ENCODE measurements around the gene CCDC6. TPM values are rescaled to one million over a fixed set of nuclear protein-coding genes. Genes with fewer than 3 reads are reported as not detected.
"Not testable (repeated sequence)": the region's sequence is repeated elsewhere in the genome, so short reads cannot be mapped to it uniquely, and the experiment has no call there.

The CCDC6 gene
- total RNA-seq, 1 experiment from 2014 or later = 50.9 TPM

GRCh38 chr10:59792812-59793211, 113.5 kb downstream of the CCDC6 start:
- H3K79me2 ChIP-seq (ENCODE audit: low read length) = peaks cover 6% of the 10 kb centered on the region; the same call in 1 of the 2 replicates

GRCh38 chr10:59791601-59792000, 114.8 kb downstream of the CCDC6 start:
- H4K20me1 ChIP-seq (ENCODE audit: insufficient read depth, low read depth, low read length) = no peaks in the 10 kb centered on the region
- no peak overlapping the region for H2AFZ ChIP-seq (ENCODE audit: low read length)
- no peak overlapping the region for H3K27ac ChIP-seq (ENCODE audit: low read length)
- no peak overlapping the region for H3K4me2 ChIP-seq (ENCODE audit: low read depth, low read length, poor library complexity, severe bottlenecking)
- DNase-seq = no peak
- no peaks in the 10 kb centered on the region for H3K9me2 ChIP-seq (replicated peaks; ENCODE audit: insufficient read depth, low read length)
- H3K36me3 ChIP-seq (ENCODE audit: insufficient read depth, low read length) = peaks cover 38% of the 10 kb centered on the region
- no peaks in the 10 kb centered on the region for H3K4me1 ChIP-seq (ENCODE audit: low read length)
- peaks cover 3% of the 10 kb centered on the region; the same call in 1 of the 2 replicates for H3K79me2 ChIP-seq (ENCODE audit: low read length)
- no peak overlapping the region for H3K4me3 ChIP-seq (ENCODE audit: low read length)
- no peaks in the 10 kb centered on the region for H3K9me3 ChIP-seq (ENCODE audit: low read length)
- no peaks in the 10 kb centered on the region for H3K27me3 ChIP-seq (ENCODE audit: low read length)
- H3K9ac ChIP-seq (ENCODE audit: low read length) = no peak overlapping the region

More at GRCh38 chr10:59792812-59793211, 113.5 kb downstream of the CCDC6 start:
- Histone ChIP-seq H3K9me3 (ENCODE audit: low read length) (no peaks in the 10 kb centered on the region), H3K27ac (ENCODE audit: low read length) (no peak overlapping the region), H3K4me2 (ENCODE audit: low read depth, low read length, poor library complexity, severe bottlenecking) (no peak overlapping the region), H3K9me2 (replicated peaks; ENCODE audit: insufficient read depth, low read length) (no peaks in the 10 kb centered on the region), H3K27me3 (ENCODE audit: low read length) (no peaks in the 10 kb centered on the region), H3K36me3 (ENCODE audit: insufficient read depth, low read length) (peaks cover 48% of the 10 kb centered on the region), H3K4me3 (ENCODE audit: low read length) (no peak overlapping the region), H3K9ac (ENCODE audit: low read length) (no peak overlapping the region), H3K4me1 (ENCODE audit: low read length) (no peaks in the 10 kb centered on the region), H2AFZ (ENCODE audit: low read length) (no peak overlapping the region), H4K20me1 (ENCODE audit: insufficient read depth, low read depth, low read length) (no peaks in the 10 kb centered on the region)
- DNase-seq = no peak

- H3K4me2 ChIP-seq (ENCODE audit: low read depth, low read length, poor library complexity, severe bottlenecking); H3K9me3 ChIP-seq (ENCODE audit: low read length); H3K79me2 ChIP-seq (ENCODE audit: low read length); H3K9ac ChIP-seq (ENCODE audit: low read length); H3K9me2 ChIP-seq (replicated peaks; ENCODE audit: insufficient read depth, low read length); H3K27me3 ChIP-seq (ENCODE audit: low read length); H2AFZ ChIP-seq (ENCODE audit: low read length); H4K20me1 ChIP-seq (ENCODE audit: insufficient read depth, low read depth, low read length); H3K4me3 ChIP-seq (ENCODE audit: low read length); H3K27ac ChIP-seq (ENCODE audit: low read length); DNase-seq; H3K4me1 ChIP-seq (ENCODE audit: low read length): not testable (repeated sequence)
- H3K36me3 ChIP-seq (ENCODE audit: insufficient read depth, low read length) = peaks cover 35% of the 10 kb centered on the region; the same call in 1 of the 2 replicates
These were observed 116.3 kb downstream of the CCDC6 start for GRCh38 chr10:59790080-59790479.

- not testable (repeated sequence) for H3K27me3 ChIP-seq (ENCODE audit: low read length); H2AFZ ChIP-seq (ENCODE audit: low read length); H3K4me3 ChIP-seq (ENCODE audit: low read length); H4K20me1 ChIP-seq (ENCODE audit: insufficient read depth, low read depth, low read length); H3K4me1 ChIP-seq (ENCODE audit: low read length); H3K9me2 ChIP-seq (replicated peaks; ENCODE audit: insufficient read depth, low read length); H3K4me2 ChIP-seq (ENCODE audit: low read depth, low read length, poor library complexity, severe bottlenecking); DNase-seq; H3K9ac ChIP-seq (ENCODE audit: low read length); H3K27ac ChIP-seq (ENCODE audit: low read length); H3K79me2 ChIP-seq (ENCODE audit: low read length); H3K9me3 ChIP-seq (ENCODE audit: low read length)
- H3K36me3 ChIP-seq (ENCODE audit: insufficient read depth, low read length) = peaks cover 33% of the 10 kb centered on the region; the same call in 1 of the 2 replicates
These were observed 117.4 kb downstream of the CCDC6 start for GRCh38 chr10:59788914-59789313.

- H2AFZ ChIP-seq (ENCODE audit: low read length); H3K4me3 ChIP-seq (ENCODE audit: low read length); H4K20me1 ChIP-seq (ENCODE audit: insufficient read depth, low read depth, low read length); H3K9me3 ChIP-seq (ENCODE audit: low read length); H3K9ac ChIP-seq (ENCODE audit: low read length); H3K79me2 ChIP-seq (ENCODE audit: low read length); H3K9me2 ChIP-seq (replicated peaks; ENCODE audit: insufficient read depth, low read length); H3K27ac ChIP-seq (ENCODE audit: low read length); H3K27me3 ChIP-seq (ENCODE audit: low read length); H3K4me2 ChIP-seq (ENCODE audit: low read depth, low read length, poor library complexity, severe bottlenecking); H3K4me1 ChIP-seq (ENCODE audit: low read length): not testable (repeated sequence)
- H3K36me3 ChIP-seq (ENCODE audit: insufficient read depth, low read length) = peaks cover 20% of the 10 kb centered on the region; the same call in 1 of the 2 replicates
- DNase-seq = peak; percentile 28
These were observed 119.3 kb downstream of the CCDC6 start for GRCh38 chr10:59787032-59787431.

- not testable (repeated sequence) for H3K36me3 ChIP-seq (ENCODE audit: insufficient read depth, low read length); H3K4me3 ChIP-seq (ENCODE audit: low read length); H2AFZ ChIP-seq (ENCODE audit: low read length); H3K4me1 ChIP-seq (ENCODE audit: low read length); H3K79me2 ChIP-seq (ENCODE audit: low read length); H3K9ac ChIP-seq (ENCODE audit: low read length); H3K9me2 ChIP-seq (replicated peaks; ENCODE audit: insufficient read depth, low read length); H3K27me3 ChIP-seq (ENCODE audit: low read length); H3K27ac ChIP-seq (ENCODE audit: low read length); DNase-seq; H4K20me1 ChIP-seq (ENCODE audit: insufficient read depth, low read depth, low read length); H3K9me3 ChIP-seq (ENCODE audit: low read length); H3K4me2 ChIP-seq (ENCODE audit: low read depth, low read length, poor library complexity, severe bottlenecking)
These were observed 120.9 kb downstream of the CCDC6 start for GRCh38 chr10:59785476-59785875.

GRCh38 chr10:59781511-59781910, 124.8 kb downstream of the CCDC6 start:
- Histone ChIP-seq H2AFZ (ENCODE audit: low read length) (no peak overlapping the region), H3K4me2 (ENCODE audit: low read depth, low read length, poor library complexity, severe bottlenecking) (no peak overlapping the region), H3K4me3 (ENCODE audit: low read length) (no peak overlapping the region), H3K4me1 (ENCODE audit: low read length) (no peaks in the 10 kb centered on the region), H3K9me3 (ENCODE audit: low read length) (no peaks in the 10 kb centered on the region), H4K20me1 (ENCODE audit: insufficient read depth, low read depth, low read length) (no peaks in the 10 kb centered on the region), H3K79me2 (ENCODE audit: low read length) (no peaks in the 10 kb centered on the region), H3K36me3 (ENCODE audit: insufficient read depth, low read length) (no peaks in the 10 kb centered on the region), H3K9me2 (replicated peaks; ENCODE audit: insufficient read depth, low read length) (no peaks in the 10 kb centered on the region), H3K9ac (ENCODE audit: low read length) (no peak overlapping the region), H3K27me3 (ENCODE audit: low read length) (no peaks in the 10 kb centered on the region), H3K27ac (ENCODE audit: low read length) (no peak overlapping the region)
- DNase-seq = peak; percentile 34

- Histone ChIP-seq H3K27ac (ENCODE audit: low read length) (no peak overlapping the region), H2AFZ (ENCODE audit: low read length) (no peak overlapping the region), H3K79me2 (ENCODE audit: low read length) (no peaks in the 10 kb centered on the region), H3K4me1 (ENCODE audit: low read length) (no peaks in the 10 kb centered on the region), H3K36me3 (ENCODE audit: insufficient read depth, low read length) (no peaks in the 10 kb centered on the region), H3K9me3 (ENCODE audit: low read length) (no peaks in the 10 kb centered on the region), H3K4me2 (ENCODE audit: low read depth, low read length, poor library complexity, severe bottlenecking) (no peak overlapping the region), H3K9me2 (replicated peaks; ENCODE audit: insufficient read depth, low read length) (no peaks in the 10 kb centered on the region), H3K9ac (ENCODE audit: low read length) (no peak overlapping the region), H4K20me1 (ENCODE audit: insufficient read depth, low read depth, low read length) (no peaks in the 10 kb centered on the region), H3K27me3 (ENCODE audit: low read length) (no peaks in the 10 kb centered on the region), H3K4me3 (ENCODE audit: low read length) (no peak overlapping the region)
- no peak for DNase-seq
These were observed 126.4 kb downstream of the CCDC6 start for GRCh38 chr10:59779756-59780533.

Data from Karpas-422 (cell line).